Amygdala (tissue), 56 donors: Measurements from ENCODE around the gene SND1.

Experiments
- DNase-seq, 56 donors: peaks; one replicate each; lab custom pipeline; 2025; lab: John Stamatoyannopoulos, UW

SND1 gene

DNA sequence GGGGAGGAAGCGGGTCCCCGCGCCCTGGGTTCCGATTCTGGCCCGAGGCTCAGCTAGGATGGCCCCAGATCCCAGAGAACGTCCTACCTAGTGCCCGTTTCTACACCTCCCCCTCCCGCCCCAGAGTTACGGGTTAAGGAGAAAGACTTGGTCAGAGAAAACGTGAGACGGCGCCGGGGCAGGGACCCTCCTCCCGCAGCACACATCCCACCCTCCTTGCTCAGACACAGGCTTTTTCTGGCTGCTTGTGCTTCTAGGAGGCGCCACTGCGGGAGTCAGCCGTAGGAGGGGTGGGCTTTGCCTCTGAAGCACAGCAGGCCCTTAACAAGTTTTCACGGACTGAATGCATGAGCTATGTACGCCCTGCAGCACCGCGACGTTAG lies 484.2 kb downstream of the SND1 start:
- DNase-seq, result peak in 2 of 56 donors; percentile 18 to 46

DNA sequence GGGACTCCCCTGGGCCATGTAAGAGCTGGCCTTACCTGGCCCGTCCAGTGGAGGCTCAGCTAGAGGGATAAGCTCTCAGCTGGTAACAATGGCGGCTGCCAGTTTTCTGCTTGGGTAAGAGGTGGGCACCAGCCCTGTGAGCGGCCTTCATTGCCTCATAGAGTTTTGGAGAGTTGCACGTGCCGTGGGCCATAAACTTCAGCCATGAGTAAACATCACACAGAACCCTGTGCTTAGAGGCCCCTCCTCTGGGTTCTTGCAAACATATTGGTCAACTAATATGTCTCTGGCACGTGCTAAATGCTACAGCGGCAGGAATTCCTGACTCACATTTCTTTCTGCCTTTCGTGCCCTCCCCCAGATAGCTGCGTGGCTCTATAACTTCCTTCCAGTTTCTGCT lies 485.2 kb downstream of the SND1 start:
- DNase-seq, result no peak

DNA sequence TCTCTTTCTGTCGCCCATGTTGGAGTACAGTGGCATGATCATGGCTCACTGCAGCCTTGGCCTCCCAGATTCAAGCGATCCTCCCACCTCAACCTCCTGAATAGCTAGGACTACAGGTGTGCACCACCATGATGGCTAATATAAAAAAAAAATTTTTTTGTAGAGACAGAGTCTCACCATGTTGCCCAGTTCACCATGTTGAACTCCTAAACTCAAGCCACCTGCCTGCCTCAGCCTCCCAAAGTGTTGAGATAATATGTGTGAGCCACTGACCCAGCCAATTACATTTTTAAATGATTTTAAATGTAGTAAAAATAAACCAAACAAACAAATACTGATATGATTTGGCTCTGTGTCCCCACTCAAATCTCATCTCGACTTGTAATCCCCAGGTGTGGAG lies 487.4 kb downstream of the SND1 start:
- DNase-seq, result no peak

DNA sequence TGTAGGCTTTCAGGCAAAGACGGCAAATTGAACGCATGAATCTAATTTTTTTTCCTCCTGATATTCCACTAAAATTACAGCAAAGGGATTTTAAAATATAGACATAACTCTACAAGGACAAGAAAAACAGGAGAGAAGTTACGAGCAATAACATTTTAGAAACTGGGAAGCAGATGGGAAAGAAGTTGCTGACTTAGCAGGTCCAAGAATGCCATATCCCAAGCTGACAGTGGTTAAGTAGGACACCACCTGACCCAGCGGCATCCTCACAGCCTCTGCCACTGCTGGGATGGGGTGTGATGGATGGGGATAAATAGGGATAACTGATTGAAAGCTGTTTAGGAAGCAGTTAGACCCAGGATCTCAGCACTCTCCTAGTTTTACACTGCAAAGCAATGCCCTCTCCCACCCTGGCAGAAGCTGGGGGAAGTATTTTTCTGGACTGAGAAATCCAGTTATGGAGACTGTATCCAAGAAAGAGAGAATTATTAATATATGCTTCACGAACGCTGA lies 489.7 kb downstream of the SND1 start:
- no peak for DNase-seq
